ENCODE results near the gene ZBED6. TPM values are rescaled to one million over a fixed set of nuclear protein-coding genes. Genes with fewer than 3 reads are reported as not detected.
"Not testable (repeated sequence)": the region's sequence is repeated elsewhere in the genome, so short reads cannot be mapped to it uniquely, and the experiment has no call there.

The ZBED6 gene, protein sequence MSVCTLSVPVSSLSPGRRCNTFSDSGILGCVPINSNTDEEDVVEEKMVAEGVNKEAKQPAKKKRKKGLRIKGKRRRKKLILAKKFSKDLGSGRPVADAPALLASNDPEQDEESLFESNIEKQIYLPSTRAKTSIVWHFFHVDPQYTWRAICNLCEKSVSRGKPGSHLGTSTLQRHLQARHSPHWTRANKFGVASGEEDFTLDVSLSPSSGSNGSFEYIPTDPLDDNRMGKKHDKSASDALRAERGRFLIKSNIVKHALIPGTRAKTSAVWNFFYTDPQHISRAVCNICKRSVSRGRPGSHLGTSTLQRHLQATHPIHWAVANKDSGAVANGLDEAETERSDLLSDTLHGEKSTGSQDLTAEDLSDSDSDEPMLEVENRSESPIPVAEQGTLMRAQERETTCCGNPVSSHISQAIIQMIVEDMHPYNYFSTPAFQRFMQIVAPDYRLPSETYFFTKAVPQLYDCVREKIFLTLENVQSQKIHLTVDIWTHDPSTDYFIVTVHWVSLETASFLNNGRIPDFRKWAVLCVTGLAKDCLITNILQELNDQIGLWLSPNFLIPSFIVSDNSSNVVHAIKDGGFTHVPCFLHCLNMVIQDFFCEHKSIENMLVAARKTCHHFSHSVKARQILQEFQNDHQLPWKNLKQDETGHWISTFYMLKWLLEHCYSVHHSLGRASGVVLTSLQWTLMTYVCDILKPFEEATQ (N-terminal part only)
- total RNA-seq: 11.7 and 14.5 TPM in 2 replicates

GRCh38 chr1:203795441-203796235, at the start of gene ZBED6, which contains the start of gene ZC3H11A:
ZBED6 (plus strand) TSS chr1:203795623; CDS start chr1:203797523, 1,900 bp downstream.
ZC3H11A (plus strand) TSS chr1:203795623; CDS start chr1:203817071, 21,448 bp downstream.
- peak; percentile 96 to 98 for DNase-seq (ENCODE audit: low read depth in 2 of 2)

DNA sequence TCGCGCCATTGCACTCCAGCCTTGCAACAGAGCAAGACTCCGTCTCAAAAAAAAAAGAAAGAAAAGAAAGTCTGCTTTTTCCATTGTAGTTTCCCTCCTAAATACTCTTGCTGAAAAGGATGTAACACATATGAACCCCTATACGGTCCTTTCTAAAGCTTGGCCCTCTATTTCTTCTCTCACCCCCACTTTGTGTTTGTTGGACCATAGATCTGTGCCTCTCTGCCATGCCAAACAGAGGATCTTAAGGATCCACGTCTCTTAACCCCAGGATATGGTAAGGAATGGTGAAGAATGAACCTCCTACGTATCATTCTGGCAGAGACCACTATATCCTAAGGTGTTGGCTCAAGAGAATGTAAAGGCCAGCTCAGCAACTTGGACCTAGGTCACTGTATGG, 49.1 kb upstream of the ZBED6 start:
- no peak for DNase-seq (ENCODE audit: low read depth in 2 of 2)

- DNase-seq (ENCODE audit: low read depth in 2 of 2): no peak
Measured at GRCh38 chr1:203751051-203751450, 44.4 kb upstream of the ZBED6 start.

DNA sequence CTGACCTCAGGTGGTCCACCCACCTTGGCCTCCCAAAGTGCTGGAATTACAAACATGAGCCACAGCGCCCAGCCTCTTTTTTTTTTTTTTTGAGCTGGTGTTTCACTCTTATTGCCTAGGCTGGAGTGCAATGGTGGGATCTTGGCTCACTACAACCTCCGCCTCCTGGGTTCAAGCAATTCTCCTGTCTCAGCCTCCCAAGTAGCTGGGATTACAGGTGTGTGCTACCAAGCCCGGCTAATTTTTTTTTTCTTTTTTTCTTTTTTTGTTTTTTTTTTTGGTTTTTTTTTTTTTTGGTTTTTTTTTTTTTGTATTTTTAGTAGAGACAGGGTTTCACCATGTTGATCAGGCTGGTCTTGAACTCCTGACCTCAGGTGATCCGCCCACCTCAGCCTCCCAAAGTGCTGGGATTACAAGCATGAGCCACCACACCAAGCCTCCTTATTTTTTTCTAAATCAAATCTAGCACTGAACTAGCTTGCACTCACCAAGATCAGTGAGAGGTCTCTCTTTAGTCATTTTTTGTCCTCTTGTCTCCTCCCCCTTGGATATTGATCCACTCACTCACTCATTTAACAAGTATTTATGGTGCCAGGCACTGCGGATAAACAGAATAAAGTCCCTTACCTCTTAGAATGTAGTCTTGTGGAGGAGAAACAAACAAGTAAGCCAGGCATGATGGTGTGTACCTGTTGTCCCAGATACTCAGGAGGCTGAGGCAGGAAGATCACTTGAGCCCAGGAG, 43.6 kb upstream of the ZBED6 start:
- not testable (repeated sequence) for DNase-seq (ENCODE audit: low read depth in 2 of 2)

DNA sequence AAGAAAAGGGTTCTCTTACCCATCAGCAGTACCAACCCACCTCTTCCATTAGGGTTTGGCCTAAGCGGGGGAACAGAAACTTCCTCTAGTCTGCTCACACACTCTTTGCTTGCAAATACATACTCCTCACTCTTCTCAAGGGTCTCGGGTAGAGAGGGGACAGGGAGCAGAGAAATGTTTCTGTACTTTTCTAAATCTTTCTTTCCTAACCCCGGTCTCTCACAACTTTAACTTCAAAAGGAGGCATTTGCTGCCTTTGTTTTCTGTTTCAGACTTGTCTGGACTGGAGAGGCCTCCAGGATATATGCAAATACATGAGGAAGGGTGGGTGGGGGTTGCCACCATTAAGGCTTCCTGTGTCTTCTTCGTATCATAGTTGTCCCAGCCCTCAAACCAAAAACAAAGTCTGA, 41.0 kb upstream of the ZBED6 start:
- DNase-seq (ENCODE audit: low read depth in 2 of 2): no peak

DNA sequence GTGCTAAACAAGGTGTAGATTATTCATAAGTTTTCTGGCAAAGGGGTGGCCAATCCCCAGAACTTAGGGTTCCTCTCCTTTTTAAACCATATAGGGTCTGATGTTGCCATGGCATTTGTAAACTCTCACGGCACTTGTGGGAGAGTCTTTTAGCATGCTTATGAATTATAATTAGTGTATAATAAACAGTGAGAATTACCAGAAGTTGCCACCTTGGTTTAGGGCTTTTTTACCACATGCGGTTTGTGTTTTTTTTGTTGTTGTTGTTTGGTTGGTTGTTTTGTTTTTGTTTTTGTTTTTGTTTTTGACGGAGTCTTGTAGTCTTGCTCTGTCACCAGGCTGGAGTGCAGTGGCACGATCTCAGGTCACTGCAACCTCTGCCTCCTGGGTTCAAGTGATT, 39.4 kb upstream of the ZBED6 start:
- no peak for DNase-seq (ENCODE audit: low read depth in 2 of 2)

- DNase-seq (ENCODE audit: low read depth in 2 of 2): not testable (repeated sequence)
Measured at GRCh38 chr1:203758749-203759148, 36.7 kb upstream of the ZBED6 start.

DNA sequence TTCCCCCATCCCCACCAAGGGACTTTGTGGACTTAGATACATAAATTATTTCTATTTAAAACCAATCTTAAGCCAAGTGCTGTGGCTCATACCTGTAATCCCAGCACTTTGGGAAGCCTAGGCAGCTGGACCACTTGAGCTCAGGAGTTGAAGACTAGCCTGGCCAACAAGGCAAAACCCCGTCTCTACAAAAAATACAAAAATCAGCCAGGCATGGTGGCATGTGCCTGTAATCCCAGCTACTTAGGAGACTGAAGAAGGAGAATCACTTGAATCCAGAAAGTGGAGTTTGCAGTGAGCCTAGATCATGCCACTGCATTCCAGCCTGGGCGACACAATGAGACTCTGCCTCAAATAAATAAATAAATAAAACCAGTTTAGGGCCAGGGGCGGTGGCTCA, 34.9 kb upstream of the ZBED6 start:
- no peak for DNase-seq (ENCODE audit: low read depth in 2 of 2)

GRCh38 chr1:203761958-203762357, 33.5 kb upstream of the ZBED6 start:
- not testable (repeated sequence) for DNase-seq (ENCODE audit: low read depth in 2 of 2)

DNA sequence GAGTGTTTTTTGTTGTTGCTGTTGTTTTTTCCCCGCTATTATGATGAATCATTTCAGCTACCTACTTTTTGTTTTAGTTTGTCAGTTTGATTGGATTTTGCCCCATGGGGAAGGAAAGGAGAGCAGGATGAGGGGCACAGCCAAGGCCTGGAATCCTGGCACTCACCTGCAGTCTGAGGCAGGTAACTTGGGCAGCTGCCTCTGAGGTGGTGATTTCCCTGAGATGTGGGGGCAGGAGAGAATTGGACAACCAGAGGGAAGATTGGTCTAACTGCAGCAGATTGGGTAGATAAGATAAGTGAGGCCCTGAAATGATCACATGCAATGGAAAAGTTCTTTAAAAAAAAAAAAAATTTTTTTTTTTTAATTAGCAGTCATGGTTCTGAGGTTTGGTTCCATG, 31.9 kb upstream of the ZBED6 start:
- no peak for DNase-seq (ENCODE audit: low read depth in 2 of 2)

DNA sequence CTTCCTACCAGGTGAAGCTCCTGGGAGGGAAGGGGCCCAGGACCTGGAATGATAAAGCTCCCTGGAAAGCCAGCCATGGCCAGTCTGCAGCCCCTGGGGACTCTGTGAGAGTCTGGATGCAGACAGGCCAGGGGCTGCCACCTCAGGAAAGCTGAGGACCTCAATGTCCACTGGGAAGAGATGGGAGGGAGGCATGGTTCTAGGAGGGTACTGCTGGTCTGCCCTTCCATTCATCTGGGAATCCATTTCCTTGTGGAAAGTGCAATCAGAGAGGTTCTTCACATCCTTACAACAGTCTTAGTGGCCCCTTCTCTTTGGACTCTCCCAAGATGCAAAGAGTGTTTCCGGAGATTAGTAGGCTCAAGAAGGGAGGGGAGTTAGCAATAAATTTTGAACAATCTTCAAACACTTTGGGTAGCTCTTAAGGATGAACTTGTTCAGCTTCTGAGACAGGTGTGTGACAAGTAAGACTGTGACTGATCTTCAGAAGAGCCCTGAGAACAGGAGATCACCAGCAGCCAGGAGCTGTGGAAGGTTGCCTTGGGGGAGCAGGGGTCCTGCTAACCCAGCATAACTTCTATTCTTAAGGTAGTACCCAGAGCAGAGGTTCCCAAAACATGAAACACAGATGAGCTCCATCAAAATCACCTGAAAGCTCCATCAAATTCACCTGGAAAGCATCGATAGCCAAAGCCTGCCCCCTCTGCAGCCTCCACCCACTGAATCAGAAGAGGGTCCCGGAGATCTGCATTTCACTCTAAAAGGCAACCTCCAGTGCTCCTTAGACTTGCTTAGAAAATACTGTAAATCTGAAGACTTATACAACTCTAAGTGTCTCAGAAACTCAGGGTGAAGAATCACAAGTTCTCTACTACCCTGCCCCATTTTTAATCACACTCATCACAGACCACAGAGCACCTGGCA, 31.1 kb upstream of the ZBED6 start:
- DNase-seq (ENCODE audit: low read depth in 2 of 2): no peak

DNA sequence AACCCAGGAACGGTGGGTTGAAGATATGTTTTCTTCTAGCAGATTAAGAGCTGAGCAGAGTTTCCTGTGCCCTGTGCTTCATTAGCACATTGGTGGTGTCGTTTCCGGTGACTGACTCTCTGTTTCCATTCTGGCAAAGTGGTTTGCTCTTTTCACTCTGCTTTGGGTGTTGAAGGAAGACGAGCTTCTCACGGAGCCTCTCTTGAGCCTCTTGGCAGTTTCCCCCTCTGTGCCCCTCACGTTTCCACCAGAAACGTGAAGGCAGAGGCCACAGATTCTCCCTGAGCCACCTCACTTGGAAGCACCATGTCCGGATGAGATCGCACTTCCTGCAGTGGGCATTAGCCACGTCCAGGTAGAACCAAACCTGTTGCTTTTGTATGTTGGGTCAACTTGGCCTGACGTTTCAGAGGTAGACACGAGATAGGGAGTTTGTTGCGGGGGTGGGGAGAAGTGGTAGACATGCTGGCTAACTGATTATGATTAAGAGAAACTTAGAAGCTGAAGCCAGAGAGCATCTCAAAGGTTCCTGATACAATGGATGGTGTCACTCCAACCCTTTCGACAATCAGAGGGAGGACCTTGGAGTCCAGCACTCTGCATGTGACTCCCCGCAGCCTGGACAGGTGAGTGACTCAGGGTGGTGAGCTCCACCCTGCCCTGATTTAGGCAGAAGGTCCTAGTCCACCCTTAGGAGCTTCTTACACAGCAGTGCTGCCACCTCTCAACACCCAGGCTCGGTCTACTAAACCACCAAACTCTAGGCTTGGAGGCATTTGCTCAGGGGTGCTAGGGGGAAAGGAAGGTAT, 30.2 kb upstream of the ZBED6 start, which contains the start of gene LAX1:
LAX1 (plus strand) TSS at position 155 of the 809 bp plus-strand sequence; CDS start at position 538, 383 bp downstream.
- peak; percentile 36 to 59 for DNase-seq (ENCODE audit: low read depth in 2 of 2)

DNA sequence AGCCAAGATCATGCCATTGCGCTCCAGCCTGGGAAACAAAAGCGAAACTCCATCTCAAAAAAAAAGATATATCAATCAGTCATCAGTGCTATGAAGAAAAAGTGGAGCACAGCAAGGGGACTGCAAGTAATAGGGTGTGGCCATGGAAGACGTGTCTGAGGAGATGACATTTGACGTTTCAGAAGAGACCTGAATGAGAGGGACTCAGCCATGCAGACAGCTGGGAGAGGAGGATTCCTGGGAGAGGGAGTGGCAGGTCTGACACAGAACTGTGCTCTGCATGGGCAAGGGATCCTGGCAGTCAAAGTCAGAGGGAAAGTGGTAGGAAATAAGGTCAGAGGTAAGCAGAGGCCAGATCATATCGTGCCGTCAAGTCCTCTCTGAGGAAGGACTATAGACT, 27.2 kb upstream of the ZBED6 start:
- no peak for DNase-seq (ENCODE audit: low read depth in 2 of 2)

- peak; percentile 69 to 84 for DNase-seq (ENCODE audit: low read depth in 2 of 2)
Measured at GRCh38 chr1:203769505-203770343, 25.7 kb upstream of the ZBED6 start.

DNA sequence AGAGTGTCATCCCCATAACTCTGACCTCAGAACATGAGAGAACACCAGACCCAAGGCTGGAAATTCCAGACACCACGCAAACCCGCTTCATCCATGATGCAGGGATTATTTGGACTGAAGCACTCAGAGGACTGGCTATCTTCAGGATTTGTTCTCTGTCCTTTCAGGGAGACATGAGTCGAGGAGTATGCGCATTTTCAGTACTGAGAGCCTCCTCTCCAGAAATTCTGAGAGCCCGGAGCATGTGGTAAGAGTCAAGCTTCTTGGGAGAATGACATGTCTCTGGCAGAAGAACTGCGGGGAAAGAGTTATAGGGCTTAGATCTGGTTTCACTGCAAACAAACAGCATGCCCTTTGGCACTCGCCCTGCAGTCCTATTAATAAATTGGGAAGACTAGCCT, 23.5 kb upstream of the ZBED6 start:
- no peak for DNase-seq (ENCODE audit: low read depth in 2 of 2)

DNA sequence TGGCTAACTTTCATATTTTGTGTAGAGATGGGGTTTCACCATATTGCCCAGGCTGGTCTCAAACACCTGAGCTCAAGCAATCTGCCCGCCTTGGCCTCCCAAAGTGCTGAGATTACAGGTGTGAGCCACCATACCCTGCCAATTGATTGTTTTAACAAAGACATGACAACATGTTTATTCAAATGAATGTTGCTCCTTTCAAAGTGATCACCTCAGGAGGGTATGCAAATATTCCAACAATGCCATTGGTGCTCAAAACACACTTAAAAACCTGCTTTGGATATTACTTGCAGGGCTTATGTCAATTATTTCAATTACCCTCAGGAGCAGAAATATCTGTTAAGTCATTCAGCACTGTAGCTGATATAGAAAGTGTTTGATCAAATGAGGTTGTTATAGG, 22.6 kb upstream of the ZBED6 start:
- no peak for DNase-seq (ENCODE audit: low read depth in 2 of 2)

DNA sequence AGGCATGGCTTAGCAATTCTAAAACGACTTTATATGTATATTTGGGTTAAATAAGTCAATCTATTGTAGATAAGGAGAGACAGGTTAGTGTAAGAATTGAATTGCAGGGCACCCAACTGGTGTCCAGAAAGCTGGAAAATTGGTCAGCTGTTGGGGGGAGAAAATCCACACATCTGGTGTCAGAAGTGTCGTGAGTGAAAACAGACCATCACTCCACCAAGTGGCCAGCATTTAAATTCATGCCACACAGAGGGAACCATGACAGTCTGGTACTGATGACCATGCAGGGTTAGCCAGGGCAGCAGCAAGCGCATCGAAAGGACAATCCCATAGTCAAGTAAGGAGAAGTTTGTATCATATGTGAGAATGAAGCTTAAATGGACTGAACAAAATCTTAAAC, 18.8 kb upstream of the ZBED6 start:
- DNase-seq (ENCODE audit: low read depth in 2 of 2): peak; percentile 23 to 33

DNA sequence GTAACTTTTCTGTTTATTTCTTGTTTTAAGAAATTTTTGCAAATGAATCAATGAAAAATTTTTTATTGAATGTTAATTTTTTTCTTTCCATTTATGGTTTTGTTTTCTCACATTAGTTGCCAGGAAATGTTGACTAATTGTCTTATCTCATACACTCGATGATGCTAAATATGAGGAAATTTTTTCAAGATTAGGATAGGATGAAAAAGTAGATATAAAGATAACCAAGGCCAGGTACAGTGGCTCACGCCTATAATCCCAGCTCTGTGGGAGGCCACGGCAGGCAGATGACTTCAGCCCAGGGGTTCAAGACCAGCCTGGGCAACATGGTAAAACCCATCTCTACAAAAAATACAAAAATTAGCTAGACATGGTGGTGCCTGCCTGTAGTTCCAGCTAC, 17.8 kb upstream of the ZBED6 start:
- DNase-seq (ENCODE audit: low read depth in 2 of 2): no peak

Measured in dermis microvascular lymphatic vessel endothelial cell (primary cell).